Measurements from ENCODE around the gene AARSD1. TPM values are rescaled to one million over a fixed set of nuclear protein-coding genes. Genes with fewer than 3 reads are reported as not detected.
"Not testable (repeated sequence)": the region's sequence is repeated elsewhere in the genome, so short reads cannot be mapped to it uniquely, and the experiment has no call there.

AARSD1 gene
- total RNA-seq, 1 experiment from 2014 or later = 23.5 TPM

DNA sequence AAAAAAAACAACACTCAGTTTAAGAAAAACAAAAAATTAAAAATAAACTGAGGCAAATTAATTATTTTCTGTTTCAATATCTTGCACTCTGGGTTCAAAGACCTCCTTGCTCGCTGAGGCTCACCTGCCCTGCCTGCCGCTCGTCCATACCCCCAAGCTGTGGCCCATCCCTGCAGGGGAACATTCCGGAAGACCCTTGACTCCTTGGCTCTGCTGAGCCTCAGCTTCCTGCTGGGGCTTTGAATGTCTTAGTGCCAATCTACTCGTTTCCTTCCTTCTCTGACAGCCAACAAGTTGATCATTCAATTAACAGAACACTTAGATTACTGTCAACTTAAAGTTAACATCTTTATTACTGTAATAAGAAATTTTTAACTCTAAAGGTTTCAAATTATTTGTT, 39.4 kb downstream of the AARSD1 start:
- Histone ChIP-seq H3K9me3 (ENCODE audit: control insufficient read depth, insufficient read depth, low read depth, low read length) (no peaks in the 10 kb centered on the region), H3K36me3 (ENCODE audit: control insufficient read depth, insufficient read depth, low read length) (no peaks in the 10 kb centered on the region), H3K4me3 (ENCODE audit: low read depth in 2 of 2, low read length in 2 of 2) (no peak overlapping the region), H3K4me1 (ENCODE audit: control insufficient read depth, insufficient read depth, low read length) (no peaks in the 10 kb centered on the region), H3K27ac (ENCODE audit: low read length) (no peak overlapping the region), H3K27me3 (ENCODE audit: control insufficient read depth, insufficient read depth, low read length) (no peaks in the 10 kb centered on the region)
- TF ChIP-seq, protein P1, sequence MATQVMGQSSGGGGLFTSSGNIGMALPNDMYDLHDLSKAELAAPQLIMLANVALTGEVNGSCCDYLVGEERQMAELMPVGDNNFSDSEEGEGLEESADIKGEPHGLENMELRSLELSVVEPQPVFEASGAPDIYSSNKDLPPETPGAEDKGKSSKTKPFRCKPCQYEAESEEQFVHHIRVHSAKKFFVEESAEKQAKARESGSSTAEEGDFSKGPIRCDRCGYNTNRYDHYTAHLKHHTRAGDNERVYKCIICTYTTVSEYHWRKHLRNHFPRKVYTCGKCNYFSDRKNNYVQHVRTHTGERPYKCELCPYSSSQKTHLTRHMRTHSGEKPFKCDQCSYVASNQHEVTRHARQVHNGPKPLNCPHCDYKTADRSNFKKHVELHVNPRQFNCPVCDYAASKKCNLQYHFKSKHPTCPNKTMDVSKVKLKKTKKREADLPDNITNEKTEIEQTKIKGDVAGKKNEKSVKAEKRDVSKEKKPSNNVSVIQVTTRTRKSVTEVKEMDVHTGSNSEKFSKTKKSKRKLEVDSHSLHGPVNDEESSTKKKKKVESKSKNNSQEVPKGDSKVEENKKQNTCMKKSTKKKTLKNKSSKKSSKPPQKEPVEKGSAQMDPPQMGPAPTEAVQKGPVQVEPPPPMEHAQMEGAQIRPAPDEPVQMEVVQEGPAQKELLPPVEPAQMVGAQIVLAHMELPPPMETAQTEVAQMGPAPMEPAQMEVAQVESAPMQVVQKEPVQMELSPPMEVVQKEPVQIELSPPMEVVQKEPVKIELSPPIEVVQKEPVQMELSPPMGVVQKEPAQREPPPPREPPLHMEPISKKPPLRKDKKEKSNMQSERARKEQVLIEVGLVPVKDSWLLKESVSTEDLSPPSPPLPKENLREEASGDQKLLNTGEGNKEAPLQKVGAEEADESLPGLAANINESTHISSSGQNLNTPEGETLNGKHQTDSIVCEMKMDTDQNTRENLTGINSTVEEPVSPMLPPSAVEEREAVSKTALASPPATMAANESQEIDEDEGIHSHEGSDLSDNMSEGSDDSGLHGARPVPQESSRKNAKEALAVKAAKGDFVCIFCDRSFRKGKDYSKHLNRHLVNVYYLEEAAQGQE (IDR thresholded peaks at IDR 0.05; ENCODE audit: insufficient read depth in 1 of 2, low read depth in 2 of 2, low read length in 1 of 2) = no peak
- TF ChIP-seq TCF7L2 (IDR thresholded peaks at IDR 0.05; ENCODE audit: low read depth, low read length) (no peak), SIN3A (IDR thresholded peaks at IDR 0.05; ENCODE audit: borderline replicate concordance, insufficient read depth, low read depth, low read length) (no peak), POLR2AphosphoS5 (IDR thresholded peaks at IDR 0.05; ENCODE audit: low read depth, low read length) (no peak), CTCF (IDR thresholded peaks at IDR 0.05) (no peak)
- POLR2A ChIA-PET = no interaction called here
- BruUV-seq (replicated peaks) = no TSS peak
- ATAC-seq = no peak
- no peak for DNase-seq (ENCODE audit: low read depth, low spot score)
- intact Hi-C loops (cut with micrococcal nuclease; ENCODE audit: unreplicated experiment) (no loop called here), in situ Hi-C loops (cut with HindIII; ENCODE audit: low pct_unique_long_range_greater_than_20kb, low sequenced_read_pairs) (no loop called here)
- CTCF ChIA-PET = no interaction called here

- BruUV-seq (replicated peaks); H3K27me3 ChIP-seq (ENCODE audit: control insufficient read depth, insufficient read depth, low read length); H3K27ac ChIP-seq (ENCODE audit: low read length); H3K4me1 ChIP-seq (ENCODE audit: control insufficient read depth, insufficient read depth, low read length); in situ Hi-C loops (cut with HindIII; ENCODE audit: low pct_unique_long_range_greater_than_20kb, low sequenced_read_pairs); H3K4me3 ChIP-seq (ENCODE audit: low read depth in 2 of 2, low read length in 2 of 2); CTCF ChIA-PET; intact Hi-C loops (cut with micrococcal nuclease; ENCODE audit: unreplicated experiment); DNase-seq (ENCODE audit: low read depth, low spot score); H3K36me3 ChIP-seq (ENCODE audit: control insufficient read depth, insufficient read depth, low read length); ATAC-seq; H3K9me3 ChIP-seq (ENCODE audit: control insufficient read depth, insufficient read depth, low read depth, low read length); POLR2A ChIA-PET: not testable (repeated sequence)
Measured at GRCh38 chr17:42923472-42923871, 40.8 kb downstream of the AARSD1 start.

DNA sequence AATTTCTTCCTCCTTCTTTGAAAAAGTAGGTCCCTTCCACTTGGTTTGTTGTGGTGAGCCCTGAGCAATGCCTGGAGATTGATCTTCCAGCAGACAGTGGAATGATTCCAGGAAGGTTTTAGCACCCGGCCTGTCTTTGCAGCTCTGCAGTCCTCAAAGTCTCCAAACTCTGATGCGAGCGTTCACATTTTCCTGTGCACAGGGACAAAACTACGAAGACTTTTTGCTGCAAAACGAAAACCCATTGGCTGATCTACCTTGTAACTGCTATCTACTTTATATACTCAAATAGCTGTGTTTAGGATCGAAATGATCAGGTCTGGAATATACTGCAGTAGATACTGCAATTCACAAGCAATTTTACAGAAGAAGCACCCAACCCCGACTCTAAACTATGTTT, 42.0 kb downstream of the AARSD1 start:
- in situ Hi-C loops (cut with HindIII; ENCODE audit: low pct_unique_long_range_greater_than_20kb, low sequenced_read_pairs) = no loop called here
- Histone ChIP-seq H3K4me1 (ENCODE audit: control insufficient read depth, insufficient read depth, low read length) (no peaks in the 10 kb centered on the region), H3K27me3 (ENCODE audit: control insufficient read depth, insufficient read depth, low read length) (no peaks in the 10 kb centered on the region), H3K9me3 (ENCODE audit: control insufficient read depth, insufficient read depth, low read depth, low read length) (no peaks in the 10 kb centered on the region), H3K4me3 (ENCODE audit: low read depth in 2 of 2, low read length in 2 of 2) (no peak overlapping the region), H3K36me3 (ENCODE audit: control insufficient read depth, insufficient read depth, low read length) (no peaks in the 10 kb centered on the region), H3K27ac (ENCODE audit: low read length) (no peak overlapping the region)
- TF ChIP-seq POLR2AphosphoS5 (IDR thresholded peaks at IDR 0.05; ENCODE audit: low read depth, low read length) = no peak
- TF ChIP-seq CTCF (IDR thresholded peaks at IDR 0.05) = no peak
- TF ChIP-seq SIN3A (IDR thresholded peaks at IDR 0.05; ENCODE audit: borderline replicate concordance, insufficient read depth, low read depth, low read length) = no peak
- TF ChIP-seq TCF7L2 (IDR thresholded peaks at IDR 0.05; ENCODE audit: low read depth, low read length) = no peak
- TF ChIP-seq, protein P1 (IDR thresholded peaks at IDR 0.05; ENCODE audit: insufficient read depth in 1 of 2, low read depth in 2 of 2, low read length in 1 of 2) = no peak
- ChIA-PET CTCF (no interaction called here), POLR2A (no interaction called here)
- ATAC-seq = no peak
- no TSS peak for BruUV-seq (replicated peaks)
- intact Hi-C loops (cut with micrococcal nuclease; ENCODE audit: unreplicated experiment) = no loop called here
- no peak for DNase-seq (ENCODE audit: low read depth, low spot score)

Measured in Panc1 (cell line).